Measurements from ENCODE around the gene SAMHD1. TPM values are rescaled to one million over a fixed set of nuclear protein-coding genes. Genes with fewer than 3 reads are reported as not detected.
"Not testable (repeated sequence)": the region's sequence is repeated elsewhere in the genome, so short reads cannot be mapped to it uniquely, and the experiment has no call there.

The SAMHD1 gene
- total RNA-seq, 4 donors from 2014 or later = 295 to 471 (median 350) TPM

DNA sequence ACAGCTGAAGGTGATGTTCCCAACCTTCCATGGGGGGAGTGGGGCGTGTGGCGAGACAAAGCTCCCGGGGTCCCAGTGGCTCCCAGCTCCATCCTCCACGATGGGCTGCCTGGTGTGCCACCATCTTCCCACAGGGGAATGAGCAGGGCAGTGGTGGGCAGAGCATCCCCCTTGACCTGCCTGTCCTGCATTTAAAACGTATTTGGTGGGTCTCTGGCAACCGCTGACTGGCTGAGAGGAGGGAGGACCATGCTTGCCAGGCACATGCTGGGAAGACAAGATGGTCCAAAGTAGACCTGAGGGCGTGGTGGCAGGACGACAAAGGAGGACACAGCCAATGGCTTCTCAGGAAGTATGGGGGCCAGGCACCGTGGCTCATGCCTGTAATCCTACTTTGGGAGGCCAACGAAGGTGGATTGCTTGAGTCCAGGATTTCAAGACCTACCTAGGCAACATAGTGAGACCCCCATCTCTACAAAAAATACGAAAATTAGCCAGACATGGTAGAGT lies 70.7 kb downstream of the SAMHD1 start:
- TF ChIP-seq, protein P1, sequence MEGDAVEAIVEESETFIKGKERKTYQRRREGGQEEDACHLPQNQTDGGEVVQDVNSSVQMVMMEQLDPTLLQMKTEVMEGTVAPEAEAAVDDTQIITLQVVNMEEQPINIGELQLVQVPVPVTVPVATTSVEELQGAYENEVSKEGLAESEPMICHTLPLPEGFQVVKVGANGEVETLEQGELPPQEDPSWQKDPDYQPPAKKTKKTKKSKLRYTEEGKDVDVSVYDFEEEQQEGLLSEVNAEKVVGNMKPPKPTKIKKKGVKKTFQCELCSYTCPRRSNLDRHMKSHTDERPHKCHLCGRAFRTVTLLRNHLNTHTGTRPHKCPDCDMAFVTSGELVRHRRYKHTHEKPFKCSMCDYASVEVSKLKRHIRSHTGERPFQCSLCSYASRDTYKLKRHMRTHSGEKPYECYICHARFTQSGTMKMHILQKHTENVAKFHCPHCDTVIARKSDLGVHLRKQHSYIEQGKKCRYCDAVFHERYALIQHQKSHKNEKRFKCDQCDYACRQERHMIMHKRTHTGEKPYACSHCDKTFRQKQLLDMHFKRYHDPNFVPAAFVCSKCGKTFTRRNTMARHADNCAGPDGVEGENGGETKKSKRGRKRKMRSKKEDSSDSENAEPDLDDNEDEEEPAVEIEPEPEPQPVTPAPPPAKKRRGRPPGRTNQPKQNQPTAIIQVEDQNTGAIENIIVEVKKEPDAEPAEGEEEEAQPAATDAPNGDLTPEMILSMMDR (IDR thresholded peaks at IDR 0.05) = no peak
- ATAC-seq (ENCODE audit: low FRiP score) (no peak), DNase-seq (ENCODE audit: low spot score) (no peak)

- DNase-seq (ENCODE audit: low spot score) (no peak), ATAC-seq (ENCODE audit: low FRiP score) (no peak)
- TF ChIP-seq, protein P1 (IDR thresholded peaks at IDR 0.05) = no peak
These were observed 72.6 kb downstream of the SAMHD1 start for GRCh38 chr20:36878941-36879340.

GRCh38 chr20:36876473-36876833 lies 75.1 kb downstream of the SAMHD1 start:
- DNase-seq (ENCODE audit: low spot score) = no peak
- no peak for ATAC-seq (ENCODE audit: low FRiP score)
- TF ChIP-seq, protein P1 (IDR thresholded peaks at IDR 0.05) = no peak

DNA sequence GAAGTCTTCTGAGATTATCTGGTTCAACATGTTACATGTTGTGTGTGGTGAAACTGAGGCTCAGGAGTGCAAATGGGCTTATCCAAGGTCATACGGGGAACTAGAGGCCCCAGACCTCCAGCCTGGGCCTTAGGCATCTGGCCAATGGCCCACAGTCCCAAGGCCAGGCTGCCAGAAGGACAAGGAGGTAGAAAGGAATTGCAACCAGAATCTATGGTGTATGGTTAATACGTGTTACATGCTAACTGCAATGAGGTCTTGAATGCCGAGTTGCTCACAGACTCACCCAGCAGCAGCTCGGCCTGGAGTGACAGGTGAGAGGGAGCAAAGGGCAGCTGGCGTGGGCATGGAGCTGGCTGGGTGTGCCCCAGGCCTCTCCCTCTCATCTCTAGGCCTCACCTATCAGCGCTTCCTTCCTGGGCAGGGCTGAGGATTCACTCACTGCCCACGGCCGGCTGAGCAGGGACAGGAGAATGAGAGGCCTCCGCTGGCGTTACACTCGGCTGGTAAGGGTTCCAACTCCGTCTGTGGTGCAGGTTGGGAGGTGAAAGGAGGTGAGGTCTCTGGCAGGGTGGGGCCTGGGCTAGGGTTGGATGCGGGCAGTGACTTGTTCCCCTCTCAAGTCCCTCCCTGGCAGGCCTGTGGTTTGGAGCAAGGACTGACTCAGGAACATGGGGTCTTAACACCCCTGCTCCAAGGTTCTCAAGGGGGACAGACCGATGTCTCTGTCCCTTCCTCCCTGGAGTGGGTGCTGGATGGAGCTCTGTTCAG lies 75.6 kb downstream of the SAMHD1 start, which contains the start of gene TLDC2:
Gene TLDC2 (plus strand): TSS at position 437 of the 771 bp plus-strand sequence. CDS start 37 bp downstream, at position 474.
- TF ChIP-seq, protein P1 (IDR thresholded peaks at IDR 0.05) = no peak
- ATAC-seq (ENCODE audit: low FRiP score) = peak; percentile 20
- DNase-seq (ENCODE audit: low spot score) = no peak

GRCh38 chr20:36875093-36875492 lies 76.4 kb downstream of the SAMHD1 start:
- ATAC-seq (ENCODE audit: low FRiP score); DNase-seq (ENCODE audit: low spot score): not testable (repeated sequence)

DNA sequence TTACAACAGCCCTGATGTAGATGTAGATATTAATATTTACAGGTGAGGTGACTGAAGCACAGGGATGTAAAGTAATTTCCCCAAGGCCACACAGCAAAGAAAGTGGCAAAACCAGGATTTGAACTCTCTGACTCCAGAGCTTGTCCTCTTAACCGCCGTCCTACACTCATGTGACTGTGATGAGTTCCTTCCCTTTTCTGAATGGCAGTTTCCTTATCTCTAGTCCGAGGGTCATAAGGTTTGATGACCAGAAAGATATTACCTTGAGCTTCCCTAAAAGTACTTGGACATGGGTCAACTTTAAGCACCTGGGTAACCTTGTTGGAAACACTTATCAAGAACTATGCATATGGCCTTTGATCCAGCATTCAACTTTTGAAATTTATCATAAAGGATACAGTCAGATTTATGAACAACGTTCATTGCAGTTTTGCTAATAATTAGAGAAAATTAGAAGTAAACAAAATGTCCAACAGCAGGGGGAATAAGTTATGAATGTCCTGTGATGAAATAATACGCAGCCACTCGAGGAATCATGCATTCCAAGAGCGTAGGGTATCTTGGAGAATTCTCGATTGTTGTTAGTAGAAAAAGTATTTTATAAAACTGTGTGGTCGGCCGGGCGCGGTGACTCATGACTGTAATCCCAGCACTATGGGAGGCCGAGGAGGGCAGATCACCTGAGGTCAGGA lies 77.9 kb downstream of the SAMHD1 start:
- DNase-seq (ENCODE audit: low spot score) (no peak), ATAC-seq (ENCODE audit: low FRiP score) (no peak)
- TF ChIP-seq, protein P1 (IDR thresholded peaks at IDR 0.05) = no peak

DNA sequence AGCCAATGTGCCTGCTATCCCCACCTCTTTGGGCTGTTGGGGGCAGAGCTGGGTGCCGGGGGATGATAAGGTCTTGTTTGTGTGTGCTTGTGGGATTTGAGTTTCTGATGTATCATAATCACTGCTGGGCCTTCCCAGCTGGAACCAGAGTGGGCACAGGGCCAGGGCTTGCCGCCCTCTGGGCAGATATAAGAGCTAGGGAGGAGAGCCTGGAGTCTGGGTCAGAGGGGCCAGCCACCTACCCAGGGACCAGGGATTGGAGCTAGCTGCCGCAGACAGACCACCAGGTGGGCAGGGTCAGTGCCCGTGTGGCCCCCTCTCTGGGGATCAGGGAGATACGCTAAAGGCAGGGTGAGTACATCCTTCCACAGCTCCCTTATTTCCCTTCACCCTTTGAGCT lies 78.7 kb downstream of the SAMHD1 start:
- TF ChIP-seq, protein P1 (IDR thresholded peaks at IDR 0.05) = no peak
- DNase-seq (ENCODE audit: low spot score) (no peak), ATAC-seq (ENCODE audit: low FRiP score) (no peak)
